Muscle layer of colon (tissue), 2 donors: ENCODE data around the gene TLL2.

Experiments
- H3K27ac ChIP-seq: one replicate; pipeline ENCODE4 v1.7.0; 2013; ENCODE audit warnings: low read depth, mild to moderate bottlenecking, low read length, moderate library complexity
- H3K27me3 ChIP-seq, 2 donors: one replicate each; pipeline ENCODE4 v1.7.0; 2013; ENCODE audit warnings: low read length in 2 of 2, mild to moderate bottlenecking in 2 of 2; ENCODE audit not compliant: insufficient read depth in 2 of 2, control insufficient read depth in 1 of 2
- H3K36me3 ChIP-seq: one replicate; pipeline ENCODE4 v1.7.0; 2013; ENCODE audit warnings: mild to moderate bottlenecking, low read length; ENCODE audit not compliant: insufficient read depth
- H3K4me1 ChIP-seq: one replicate; pipeline ENCODE4 v1.7.0; 2013; ENCODE audit warnings: mild to moderate bottlenecking, low read length; ENCODE audit not compliant: insufficient read depth
- H3K4me3 ChIP-seq, 2 donors: one replicate each; pipeline ENCODE4 v1.7.0; 2013; ENCODE audit warnings: low read length in 2 of 2, low read depth in 1 of 2, mild to moderate bottlenecking in 1 of 2, moderate library complexity in 1 of 2
- H3K9ac ChIP-seq: one replicate; pipeline ENCODE4 v1.7.0; 2013; ENCODE audit warnings: low read length
- H3K9me3 ChIP-seq: one replicate; pipeline ENCODE4 v1.7.0; 2013; ENCODE audit warnings: mild to moderate bottlenecking, low read length
- donor health status: abdominal sarcoma.
- donor health status: Adenocarcinoma of cecum.

The TLL2 gene

DNA sequence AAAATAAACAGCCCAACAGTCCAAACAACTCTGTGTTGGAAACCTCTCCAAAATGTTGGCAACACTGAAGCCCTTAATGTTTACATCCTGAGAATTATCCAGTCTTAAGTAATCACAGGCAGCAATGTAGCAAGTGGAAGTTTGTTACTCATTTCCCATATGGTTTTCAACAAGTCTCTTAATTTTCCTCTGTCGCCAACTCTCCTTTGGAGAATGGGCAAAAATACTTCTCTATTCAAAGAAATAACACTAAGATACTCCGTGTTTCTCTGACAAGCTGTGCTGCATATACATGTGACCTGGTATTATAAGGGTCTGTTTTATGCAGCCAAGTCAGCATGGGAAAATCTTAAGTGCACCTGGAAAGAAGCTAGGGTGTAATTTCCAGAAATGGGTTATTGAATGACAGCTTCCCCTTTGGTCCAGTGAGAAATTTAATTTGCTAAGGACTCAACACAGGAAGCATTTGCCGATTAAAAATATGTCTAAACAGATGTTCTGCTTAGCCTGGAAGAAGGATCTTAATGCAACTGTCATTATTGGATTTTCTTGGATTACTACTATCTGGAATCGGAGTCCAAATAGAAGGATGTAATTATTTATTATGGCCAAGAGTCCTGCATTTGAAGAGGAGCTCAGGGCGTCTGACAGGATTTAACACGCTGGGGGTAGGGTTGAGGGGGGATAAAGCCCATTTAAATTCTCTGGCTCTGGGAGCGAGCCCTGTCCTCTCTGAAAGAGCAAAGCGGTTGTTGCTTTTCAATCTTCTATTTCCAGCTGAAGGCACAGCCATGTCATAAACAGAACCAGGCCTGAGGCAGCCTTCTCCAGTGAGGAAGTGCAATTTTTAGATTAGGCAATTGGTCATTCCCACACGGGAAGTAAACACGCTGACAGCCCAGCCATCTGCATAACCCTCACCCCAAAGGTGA, 73.1 kb downstream of the TLL2 start:
- Histone ChIP-seq H3K4me3 (no peak overlapping the region), H3K27ac (no peak overlapping the region), H3K9ac (no peak overlapping the region), H3K36me3 (no peaks in the 10 kb centered on the region), H3K9me3 (no peaks in the 10 kb centered on the region), H3K4me1 (peaks cover 7% of the 10 kb centered on the region), H3K27me3 (no peaks in the 10 kb centered on the region)

DNA sequence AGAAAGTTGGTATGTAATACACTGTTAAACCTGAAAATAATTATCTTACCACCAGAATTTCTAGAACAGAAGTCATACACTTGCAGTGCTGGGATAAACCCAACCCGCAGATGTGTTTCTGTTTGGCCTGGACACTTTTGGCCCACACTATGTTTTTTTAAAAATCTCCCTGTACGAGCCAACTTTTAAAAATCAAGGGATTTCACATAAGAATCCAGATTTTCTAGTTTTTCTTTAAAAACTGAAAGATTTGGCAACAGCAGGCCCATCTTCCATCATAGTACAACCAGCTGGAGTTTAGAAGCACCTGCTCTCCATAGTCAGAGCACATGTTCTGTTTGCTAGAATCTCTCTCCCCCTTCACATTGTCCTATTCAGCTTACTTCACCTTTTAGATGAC, 74.0 kb downstream of the TLL2 start:
- H3K9ac ChIP-seq, result no peak overlapping the region
- no peak overlapping the region for H3K4me3 ChIP-seq
- H3K27ac ChIP-seq, result no peak overlapping the region
- no peaks in the 10 kb centered on the region for H3K27me3 ChIP-seq
- H3K4me1 ChIP-seq, result peaks cover 7% of the 10 kb centered on the region
- H3K9me3 ChIP-seq, result no peaks in the 10 kb centered on the region
- no peaks in the 10 kb centered on the region for H3K36me3 ChIP-seq

- H3K9ac ChIP-seq, result no peak overlapping the region
- H3K27ac ChIP-seq, result no peak overlapping the region
- H3K36me3 ChIP-seq, result no peaks in the 10 kb centered on the region
- no peaks in the 10 kb centered on the region for H3K27me3 ChIP-seq
- peaks cover 7% of the 10 kb centered on the region for H3K4me1 ChIP-seq
- H3K4me3 ChIP-seq, result no peak overlapping the region
- H3K9me3 ChIP-seq, result no peaks in the 10 kb centered on the region
Observed at GRCh38 chr10:96436035-96436434, 77.7 kb downstream of the TLL2 start.

DNA sequence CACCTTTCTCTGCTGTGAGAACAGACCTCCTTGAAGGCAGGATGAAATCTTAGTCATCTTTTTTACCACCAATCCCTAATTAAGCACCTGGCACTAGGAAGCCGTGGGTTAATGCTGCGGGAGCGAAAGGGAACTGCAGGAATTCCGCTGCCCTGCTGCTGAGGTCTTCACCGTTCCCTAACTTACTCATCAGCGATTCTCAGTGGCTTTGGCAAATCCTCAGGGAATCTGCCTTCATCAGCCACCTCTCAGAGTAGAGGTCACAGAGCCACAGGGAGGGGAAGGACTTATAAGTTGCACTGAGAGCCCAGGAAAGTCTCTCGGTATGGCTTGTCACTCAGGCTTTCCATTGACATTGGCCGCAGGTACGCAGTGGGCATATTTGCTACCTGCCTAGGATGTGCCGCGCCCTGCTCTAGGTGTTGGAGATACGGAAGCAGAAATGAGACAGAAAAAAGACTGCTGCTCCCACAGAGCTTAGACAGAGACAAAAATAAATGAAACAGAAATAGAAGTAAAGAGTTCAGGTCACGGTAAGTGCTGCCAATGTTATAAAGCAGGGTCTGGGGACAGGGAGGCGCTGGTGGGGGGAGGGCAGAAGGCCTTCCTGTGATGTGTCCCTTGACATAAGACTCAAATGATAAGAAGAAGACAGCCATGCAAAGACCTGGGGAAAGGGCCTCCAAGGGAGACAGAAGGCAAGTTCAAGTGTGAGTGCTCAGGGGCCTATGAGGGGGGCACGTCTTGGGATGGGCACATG, 82.3 kb downstream of the TLL2 start:
- Histone ChIP-seq H3K27ac (no peak overlapping the region), H3K4me1 (no peaks in the 10 kb centered on the region), H3K27me3 (no peaks in the 10 kb centered on the region), H3K36me3 (no peaks in the 10 kb centered on the region), H3K9me3 (no peaks in the 10 kb centered on the region), H3K4me3 (no peak overlapping the region), H3K9ac (no peak overlapping the region)

DNA sequence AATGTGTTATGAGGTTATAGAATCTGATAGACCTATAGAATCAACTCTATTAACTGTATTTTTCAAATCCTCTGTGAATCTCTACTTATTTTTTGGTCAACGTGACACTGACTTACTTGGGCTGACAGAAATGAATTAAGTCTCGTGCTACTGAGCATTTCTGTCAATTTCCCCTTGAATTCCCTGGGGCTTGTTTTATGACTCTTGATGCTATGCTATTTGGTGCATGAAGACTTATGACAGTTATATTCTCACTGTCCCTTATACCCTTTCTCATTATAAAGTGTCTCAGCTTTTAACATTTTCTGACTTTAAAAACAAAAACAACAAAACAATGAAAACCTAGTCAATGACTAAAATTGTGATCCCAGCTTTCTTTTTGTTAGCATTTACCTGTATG, 86.4 kb downstream of the TLL2 start:
- no peaks in the 10 kb centered on the region for H3K9me3 ChIP-seq
- no peak overlapping the region for H3K4me3 ChIP-seq
- H3K4me1 ChIP-seq, result no peaks in the 10 kb centered on the region
- H3K36me3 ChIP-seq, result no peaks in the 10 kb centered on the region
- H3K27ac ChIP-seq, result no peak overlapping the region
- H3K9ac ChIP-seq, result no peak overlapping the region
- no peaks in the 10 kb centered on the region for H3K27me3 ChIP-seq

GRCh38 chr10:96422525-96422924, 91.2 kb downstream of the TLL2 start:
- Histone ChIP-seq H3K4me3 (no peak overlapping the region), H3K4me1 (no peaks in the 10 kb centered on the region), H3K9ac (no peak overlapping the region), H3K27me3 (no peaks in the 10 kb centered on the region), H3K27ac (no peak overlapping the region), H3K36me3 (no peaks in the 10 kb centered on the region), H3K9me3 (no peaks in the 10 kb centered on the region)

DNA sequence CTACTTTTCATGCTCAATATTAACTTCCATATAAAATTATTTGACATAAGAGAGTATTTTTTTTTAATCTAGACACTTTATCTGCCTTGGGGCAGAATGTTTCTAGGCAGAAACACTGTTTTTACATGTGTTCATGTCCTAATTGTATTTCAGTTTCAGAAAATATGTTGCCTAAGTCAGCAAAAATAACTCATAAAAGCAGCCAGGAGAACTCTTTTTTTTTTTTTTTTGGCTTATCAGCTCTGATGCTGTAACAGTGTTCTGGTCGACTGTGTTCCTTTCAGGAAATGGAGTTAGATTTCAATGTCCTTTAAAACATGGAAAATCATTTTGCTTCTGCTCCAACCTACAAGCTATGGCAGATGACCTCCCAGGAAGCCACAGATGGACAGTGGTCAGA, 91.7 kb downstream of the TLL2 start:
- Histone ChIP-seq H3K4me1 (peaks cover 3% of the 10 kb centered on the region), H3K27ac (no peak overlapping the region), H3K36me3 (no peaks in the 10 kb centered on the region), H3K27me3 (no peaks in the 10 kb centered on the region), H3K9ac (no peak overlapping the region), H3K4me3 (no peak overlapping the region), H3K9me3 (no peaks in the 10 kb centered on the region)

- no peaks in the 10 kb centered on the region for H3K9me3 ChIP-seq
- no peak overlapping the region for H3K9ac ChIP-seq
- peaks cover 18% of the 10 kb centered on the region for H3K4me1 ChIP-seq
Observed at GRCh38 chr10:96420228-96421009, 93.3 kb downstream of the TLL2 start.

DNA sequence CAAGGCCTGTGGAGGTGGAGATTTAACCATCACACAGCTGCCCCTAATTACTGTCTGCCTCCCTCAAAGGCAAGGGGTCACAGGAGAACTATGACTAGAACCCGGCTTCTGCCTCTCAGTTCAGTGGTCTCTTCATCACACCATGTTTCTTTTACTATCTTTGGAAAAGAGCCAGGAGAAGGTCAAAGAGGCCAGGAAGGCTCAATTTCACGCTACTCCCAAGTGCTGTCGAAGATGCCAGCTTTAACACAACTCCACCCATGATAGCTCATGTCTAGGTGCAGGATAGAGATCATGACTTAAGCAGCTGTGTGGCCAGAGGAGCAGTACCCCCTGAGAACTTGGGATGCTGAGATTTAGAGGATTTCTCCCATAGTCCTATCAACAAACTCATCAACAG, 94.4 kb downstream of the TLL2 start:
- H3K9me3 ChIP-seq, result no peaks in the 10 kb centered on the region
- H3K36me3 ChIP-seq, result no peaks in the 10 kb centered on the region
- H3K27ac ChIP-seq, result no peak overlapping the region
- no peaks in the 10 kb centered on the region for H3K27me3 ChIP-seq
- H3K4me1 ChIP-seq, result peaks cover 19% of the 10 kb centered on the region
- no peak overlapping the region for H3K9ac ChIP-seq
- no peak overlapping the region for H3K4me3 ChIP-seq

More at GRCh38 chr10:96420228-96421009, 93.3 kb downstream of the TLL2 start:
- Histone ChIP-seq H3K4me3 (no peak overlapping the region), H3K27ac (no peak overlapping the region), H3K27me3 (no peaks in the 10 kb centered on the region), H3K36me3 (no peaks in the 10 kb centered on the region)

GRCh38 chr10:96418582-96418981, 95.1 kb downstream of the TLL2 start:
- Histone ChIP-seq H3K4me1 (peaks cover 21% of the 10 kb centered on the region), H3K27ac (no peak overlapping the region), H3K27me3 (no peaks in the 10 kb centered on the region)

GRCh38 chr10:96417441-96417840, 96.3 kb downstream of the TLL2 start:
- no peaks in the 10 kb centered on the region for H3K36me3 ChIP-seq
- H3K9ac ChIP-seq, result no peak overlapping the region
- peaks cover 30% of the 10 kb centered on the region for H3K4me1 ChIP-seq
- no peak overlapping the region for H3K27ac ChIP-seq
- H3K27me3 ChIP-seq, result no peaks in the 10 kb centered on the region
- H3K9me3 ChIP-seq, result no peaks in the 10 kb centered on the region
- no peak overlapping the region for H3K4me3 ChIP-seq

More at GRCh38 chr10:96418582-96418981, 95.1 kb downstream of the TLL2 start:
- no peak overlapping the region for H3K4me3 ChIP-seq
- H3K9ac ChIP-seq, result no peak overlapping the region
- no peaks in the 10 kb centered on the region for H3K9me3 ChIP-seq
- H3K36me3 ChIP-seq, result no peaks in the 10 kb centered on the region
